CD8-positive, alpha-beta memory T cell (primary cell): ENCODE results near the gene VAMP4. TPM values are rescaled to one million over a fixed set of nuclear protein-coding genes. Genes with fewer than 3 reads are reported as not detected.
"Not testable (repeated sequence)": the region's sequence is repeated elsewhere in the genome, so short reads cannot be mapped to it uniquely, and the experiment has no call there.

ENCODE experiments used
- CTCF ChIA-PET: fragments of 350-600 bp; sonication (Branson Sonifier 250); formaldehyde crosslinking; loops from one replicate; lab custom pipeline; 2021; ENCODE audit warnings: antibody characterized with exemption; lab: Charles Lee
- POLR2A ChIA-PET: fragments of 350-600 bp; sonication (Branson Sonifier 250); formaldehyde crosslinking; loops from one replicate; lab custom pipeline; 2021; ENCODE audit warnings: antibody characterized with exemption; lab: Charles Lee
- DNase-seq, 5 donors: peaks; one replicate each; pipeline versions ENCODE4 v3.0.0 to v3.0.0-alpha.2; 2020 to 2022; ENCODE audit warnings: mixed read lengths in 1 of 5
- H3K27ac ChIP-seq: one replicate; pipeline ENCODE4 v1.7.0; 2013; ENCODE audit warnings: low read depth, mild to moderate bottlenecking, low read length, moderate library complexity
- H3K27me3 ChIP-seq: 2 replicates; pipeline ENCODE4 v1.7.0; 2013; ENCODE audit warnings: low read length, mild to moderate bottlenecking; ENCODE audit not compliant: insufficient read depth, poor library complexity, severe bottlenecking
- H3K36me3 ChIP-seq: 2 replicates; pipeline ENCODE4 v1.7.0; 2013; ENCODE audit warnings: mild to moderate bottlenecking, low read length, moderate library complexity; ENCODE audit not compliant: insufficient read depth
- H3K4me1 ChIP-seq: 2 replicates; pipeline ENCODE4 v1.7.0; 2013; ENCODE audit warnings: mild to moderate bottlenecking, low read length, moderate library complexity; ENCODE audit not compliant: insufficient read depth
- H3K4me3 ChIP-seq: 2 replicates; pipeline ENCODE4 v1.7.0; 2013; ENCODE audit warnings: mild to moderate bottlenecking, low read length
- H3K9me3 ChIP-seq: 2 replicates; pipeline ENCODE4 v1.7.0; 2013; ENCODE audit warnings: mild to moderate bottlenecking, low read length
- H3K27ac Mint-ChIP-seq, 8 donors: one replicate each; pipeline ENCODE4 v1.8.0; 2020 to 2021; ENCODE audit warnings: mixed read lengths in 8 of 8, mild to moderate bottlenecking in 6 of 8, inconsistent platforms in 3 of 8, moderate library complexity in 3 of 8
- H3K27me3 Mint-ChIP-seq, 2 donors: one replicate each; pipeline ENCODE4 v1.8.0; 2020 to 2021; ENCODE audit warnings: mixed read lengths in 2 of 2, mild to moderate bottlenecking in 1 of 2, moderate library complexity in 1 of 2
- H3K36me3 Mint-ChIP-seq, 3 donors: one replicate each; pipeline ENCODE4 v1.8.0; 2020 to 2021; ENCODE audit warnings: mixed read lengths in 3 of 3, inconsistent platforms in 1 of 3, mild to moderate bottlenecking in 1 of 3
- H3K4me1 Mint-ChIP-seq, 3 donors: one replicate each; pipeline ENCODE4 v1.8.0; 2020 to 2021; ENCODE audit warnings: mixed read lengths in 3 of 3, inconsistent platforms in 1 of 3, mild to moderate bottlenecking in 1 of 3
- H3K4me3 Mint-ChIP-seq, 7 donors: one replicate each; pipeline ENCODE4 v1.8.0; 2020 to 2021; ENCODE audit warnings: mixed read lengths in 7 of 7, mild to moderate bottlenecking in 6 of 7, moderate library complexity in 4 of 7, inconsistent platforms in 2 of 7
- H3K9me3 Mint-ChIP-seq, 5 donors: one replicate each; pipeline ENCODE4 v1.8.0; 2020 to 2022; ENCODE audit warnings: mixed read lengths in 5 of 5, mild to moderate bottlenecking in 3 of 5, moderate library complexity in 2 of 5, inconsistent platforms in 1 of 5
- polyA plus RNA-seq: library from polyadenylated mRNA; unstranded; fragments of 300-500 nt; fragmentation: Illumina TruSeq; gene quantifications from one replicate; pipeline ENCODE4 v1.2.3, GENCODE V29; 2021
- total RNA-seq, 2 experiments: library from RNA; stranded (reverse); gene quantifications; one replicate each; pipeline ENCODE4 v1.2.3, GENCODE V29; 2021

VAMP4 gene
- total and polyA plus RNA-seq, 3 experiments from 2014 or later = 7.3 to 22.2 (median 7.7) TPM

DNA sequence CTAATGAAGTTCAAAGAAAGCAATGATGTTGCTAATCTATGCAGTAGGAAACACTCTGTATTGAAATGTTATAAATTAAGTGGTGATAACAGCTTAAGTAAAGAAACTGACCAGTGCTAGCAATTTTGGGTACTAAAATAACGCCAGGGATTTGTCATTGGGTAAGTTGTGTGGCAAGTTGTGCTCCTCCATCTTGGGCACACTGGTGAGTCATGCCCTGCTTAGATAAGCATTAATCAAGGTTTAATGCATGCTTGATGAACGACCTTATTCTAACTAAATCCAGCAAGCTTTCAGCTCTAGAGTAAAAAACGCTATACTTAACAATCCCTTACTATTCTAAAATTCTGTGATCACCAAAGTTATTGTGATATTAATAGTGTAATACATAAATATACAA, 25.2 kb downstream of the VAMP4 start:
- Mint-ChIP-seq H3K9me3 (peaks cover 0 to 3% (median 0%) of the 10 kb centered on the region in 5 donors), H3K4me1 (peaks cover 18 to 42% (median 32%) of the 10 kb centered on the region in 3 donors), H3K27ac (no peak overlapping the region), H3K27me3 (no peaks in the 10 kb centered on the region), H3K36me3 (peaks cover 12 to 61% (median 18%) of the 10 kb centered on the region in 3 donors), H3K4me3 (no peak overlapping the region)
- DNase-seq = no peak
- ChIA-PET POLR2A (no interaction called here), CTCF (interaction anchor here (1.4 kb wide), 1 partner anchor 13 kb away, joined by 3 read pairs; no protein-coding TSS in a partner anchor)
- Histone ChIP-seq H3K4me1 (no peaks in the 10 kb centered on the region), H3K36me3 (peaks cover 4% of the 10 kb centered on the region), H3K27me3 (no peaks in the 10 kb centered on the region), H3K9me3 (no peaks in the 10 kb centered on the region), H3K4me3 (no peak overlapping the region), H3K27ac (no peak overlapping the region)

DNA sequence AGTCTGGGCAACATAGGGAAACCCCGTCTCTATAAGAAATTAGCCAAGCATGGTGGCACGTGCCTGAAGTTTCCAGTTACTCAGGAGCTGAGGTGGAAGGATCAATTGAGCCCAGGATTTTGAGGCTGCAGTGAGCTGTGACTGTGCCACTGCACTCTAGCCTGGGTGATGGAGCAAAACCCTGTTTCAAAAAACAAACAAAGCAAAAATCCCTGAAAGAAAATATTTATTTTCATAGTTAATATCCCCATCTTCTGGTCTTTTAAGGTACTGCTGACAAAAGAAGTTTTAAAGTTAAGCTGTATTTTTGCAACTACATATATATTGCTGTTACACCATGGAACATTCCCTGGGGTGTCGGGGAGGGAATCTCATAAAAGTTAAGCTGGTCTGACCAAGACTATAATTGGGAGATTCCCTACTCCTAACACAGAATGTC, 26.0 kb downstream of the VAMP4 start:
- Histone ChIP-seq H3K27ac (no peak overlapping the region), H3K27me3 (no peaks in the 10 kb centered on the region), H3K9me3 (no peaks in the 10 kb centered on the region), H3K4me1 (no peaks in the 10 kb centered on the region), H3K4me3 (no peak overlapping the region), H3K36me3 (peaks cover 4% of the 10 kb centered on the region)
- POLR2A ChIA-PET = no interaction called here
- Mint-ChIP-seq H3K36me3 (peaks cover 9 to 57% (median 14%) of the 10 kb centered on the region in 3 donors), H3K4me1 (peaks cover 13 to 35% (median 25%) of the 10 kb centered on the region in 3 donors), H3K4me3 (no peak overlapping the region), H3K27me3 (no peaks in the 10 kb centered on the region), H3K27ac (peak overlapping the region in 1 of 8 donors; percentile 54), H3K9me3 (no peaks in the 10 kb centered on the region)
- CTCF ChIA-PET = interaction anchor here (1.4 kb wide), 1 partner anchor 14 kb away, joined by 3 read pairs; no protein-coding TSS in a partner anchor
- no peak for DNase-seq

DNA sequence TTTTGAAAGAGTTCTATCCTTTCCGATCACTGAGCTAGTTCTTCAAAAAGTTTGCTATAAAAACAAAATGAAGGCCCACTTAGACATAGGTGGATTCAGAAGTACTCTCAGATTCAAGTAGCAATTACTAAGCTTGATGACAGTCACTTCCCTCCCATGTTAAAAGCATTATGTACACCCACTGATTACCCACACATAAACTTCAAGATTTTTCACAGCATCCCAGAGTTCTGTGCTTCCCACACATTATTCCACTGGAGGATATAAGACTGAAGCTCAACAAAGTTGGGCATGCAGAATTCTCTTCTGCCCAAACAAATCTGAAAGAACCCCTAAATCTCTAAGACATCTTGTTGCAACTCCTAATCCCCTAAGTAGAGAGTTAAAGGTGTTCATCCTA, 29.5 kb downstream of the VAMP4 start:
- ChIA-PET POLR2A (no interaction called here), CTCF (no interaction called here)
- Histone ChIP-seq H3K27ac (no peak overlapping the region), H3K4me3 (no peak overlapping the region), H3K9me3 (no peaks in the 10 kb centered on the region), H3K4me1 (no peaks in the 10 kb centered on the region), H3K36me3 (peaks cover 11% of the 10 kb centered on the region), H3K27me3 (no peaks in the 10 kb centered on the region)
- H3K4me3 Mint-ChIP-seq = no peak overlapping the region
- no peaks in the 10 kb centered on the region for H3K9me3 Mint-ChIP-seq
- peaks cover 5 to 62% (median 17%) of the 10 kb centered on the region in 3 donors for H3K36me3 Mint-ChIP-seq
- DNase-seq = no peak
- H3K27me3 Mint-ChIP-seq = no peaks in the 10 kb centered on the region
- H3K27ac Mint-ChIP-seq = peak overlapping the region in 2 of 8 donors; percentile 37 to 70
- peaks cover 0 to 8% (median 1%) of the 10 kb centered on the region in 3 donors for H3K4me1 Mint-ChIP-seq

DNA sequence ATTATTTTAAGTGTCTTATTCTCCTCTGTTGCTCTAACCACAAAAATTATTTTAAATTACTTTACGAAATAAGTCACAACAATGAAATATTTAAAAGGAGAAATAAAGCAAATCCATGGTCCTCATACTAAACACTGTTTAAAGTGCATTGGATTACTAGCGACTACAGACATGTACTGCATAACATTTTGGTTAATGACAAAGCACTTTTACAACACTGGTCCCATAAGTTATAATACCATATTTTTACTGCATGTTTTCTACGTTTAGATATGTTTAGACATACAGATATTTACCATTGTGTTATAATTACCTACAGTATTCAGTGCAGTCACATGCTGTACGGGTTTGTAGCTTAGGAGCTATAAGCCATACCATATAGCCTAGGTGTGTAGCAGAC, 30.2 kb downstream of the VAMP4 start:
- Mint-ChIP-seq H3K27ac (no peak overlapping the region), H3K4me1 (peaks cover 0 to 4% (median 0%) of the 10 kb centered on the region in 3 donors), H3K9me3 (no peaks in the 10 kb centered on the region), H3K4me3 (no peak overlapping the region), H3K27me3 (no peaks in the 10 kb centered on the region), H3K36me3 (peaks cover 11 to 62% (median 18%) of the 10 kb centered on the region in 3 donors)
- Histone ChIP-seq H3K9me3 (no peaks in the 10 kb centered on the region), H3K27me3 (no peaks in the 10 kb centered on the region), H3K36me3 (peaks cover 11% of the 10 kb centered on the region), H3K4me3 (no peak overlapping the region), H3K27ac (no peak overlapping the region), H3K4me1 (no peaks in the 10 kb centered on the region)
- POLR2A ChIA-PET = no interaction called here
- CTCF ChIA-PET = no interaction called here
- no peak for DNase-seq

DNA sequence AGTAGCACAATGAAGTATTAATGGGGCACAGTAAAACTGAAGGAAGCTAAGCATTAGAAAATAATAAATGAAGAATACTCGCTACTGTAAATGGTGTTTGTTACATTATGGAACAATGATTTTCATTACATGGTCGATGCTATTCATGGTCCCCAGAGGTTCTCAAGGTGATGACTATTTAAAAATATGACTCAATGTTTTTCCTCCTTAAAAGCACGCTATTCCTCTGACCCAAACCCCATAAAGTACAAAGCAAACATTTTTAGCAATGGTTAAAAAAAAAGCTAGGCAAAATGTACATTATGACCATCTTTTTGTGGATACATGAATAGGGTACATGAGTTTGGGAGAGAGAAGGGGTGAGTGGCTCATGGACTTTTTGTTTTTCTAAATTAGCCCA, 34.3 kb downstream of the VAMP4 start:
- Histone ChIP-seq H3K27ac (no peak overlapping the region), H3K36me3 (peaks cover 20% of the 10 kb centered on the region), H3K27me3 (no peaks in the 10 kb centered on the region), H3K4me3 (no peak overlapping the region), H3K4me1 (no peaks in the 10 kb centered on the region), H3K9me3 (no peaks in the 10 kb centered on the region)
- no peaks in the 10 kb centered on the region for H3K27me3 Mint-ChIP-seq
- DNase-seq = no peak
- H3K4me1 Mint-ChIP-seq = peaks cover 0 to 4% (median 0%) of the 10 kb centered on the region in 3 donors
- H3K27ac Mint-ChIP-seq = no peak overlapping the region
- H3K36me3 Mint-ChIP-seq = peaks cover 15 to 67% (median 26%) of the 10 kb centered on the region in 3 donors
- ChIA-PET POLR2A (no interaction called here), CTCF (no interaction called here)
- H3K9me3 Mint-ChIP-seq = no peaks in the 10 kb centered on the region
- no peak overlapping the region for H3K4me3 Mint-ChIP-seq

DNA sequence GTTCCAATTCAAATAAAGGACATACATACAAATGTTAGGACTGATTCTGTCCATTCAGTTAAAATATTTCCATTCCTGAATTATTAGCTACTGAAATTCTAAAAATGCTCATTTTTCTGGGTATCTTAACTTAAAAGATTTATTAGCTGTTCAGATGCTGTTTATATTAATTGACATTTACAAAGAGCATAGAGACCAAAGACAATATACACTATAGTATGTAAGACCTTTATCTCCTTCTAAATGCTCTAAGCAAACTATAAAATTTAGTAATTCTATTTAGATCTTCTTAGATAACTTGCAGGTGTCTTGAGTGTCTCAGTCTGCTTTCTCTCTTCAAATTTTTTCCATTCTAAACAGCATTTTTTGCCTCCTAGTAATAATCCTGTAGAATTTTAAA, 39.3 kb downstream of the VAMP4 start:
- no peak overlapping the region for H3K27ac ChIP-seq
- H3K4me1 ChIP-seq = no peaks in the 10 kb centered on the region
- ChIA-PET POLR2A (no interaction called here), CTCF (no interaction called here)
- H3K27ac Mint-ChIP-seq = peak overlapping the region in 1 of 8 donors; percentile 50
- peaks cover 28 to 75% (median 32%) of the 10 kb centered on the region in 3 donors for H3K36me3 Mint-ChIP-seq
- no peak overlapping the region for H3K4me3 ChIP-seq
- H3K4me3 Mint-ChIP-seq = no peak overlapping the region
- no peaks in the 10 kb centered on the region for H3K27me3 Mint-ChIP-seq
- H3K27me3 ChIP-seq = no peaks in the 10 kb centered on the region
- H3K4me1 Mint-ChIP-seq = no peaks in the 10 kb centered on the region
- H3K36me3 ChIP-seq = peaks cover 19% of the 10 kb centered on the region
- no peaks in the 10 kb centered on the region for H3K9me3 ChIP-seq
- no peak for DNase-seq
- H3K9me3 Mint-ChIP-seq = no peaks in the 10 kb centered on the region

DNA sequence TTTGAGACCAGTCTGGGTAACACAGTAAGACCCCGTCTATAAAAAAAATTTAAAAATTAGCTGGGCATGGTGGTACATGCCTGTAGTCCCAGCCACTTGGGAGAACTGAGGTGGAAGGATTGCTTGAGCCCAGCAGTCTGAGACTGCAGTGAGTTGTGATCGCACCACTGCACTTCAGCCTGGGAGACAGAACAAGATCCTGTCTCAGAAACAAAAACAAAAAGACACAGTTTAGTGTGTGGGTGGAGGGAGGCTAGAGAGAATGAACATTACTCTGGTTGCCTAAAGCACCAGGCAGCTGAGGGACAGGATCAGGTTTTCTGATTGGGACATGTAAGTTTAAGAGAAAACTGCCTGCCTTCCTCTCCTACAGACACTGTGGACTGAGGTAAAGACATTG, 42.3 kb downstream of the VAMP4 start:
- DNase-seq = no peak
- no peak overlapping the region for H3K27ac ChIP-seq
- ChIA-PET CTCF (no interaction called here), POLR2A (no interaction called here)
- H3K9me3 ChIP-seq = no peaks in the 10 kb centered on the region
- H3K36me3 Mint-ChIP-seq = peaks cover 27 to 53% (median 36%) of the 10 kb centered on the region in 3 donors
- H3K27ac Mint-ChIP-seq = peak overlapping the region in 1 of 8 donors; percentile 36
- peaks cover 0 to 11% (median 9%) of the 10 kb centered on the region in 5 donors for H3K9me3 Mint-ChIP-seq
- peaks cover 10% of the 10 kb centered on the region for H3K36me3 ChIP-seq
- H3K4me3 ChIP-seq = no peak overlapping the region
- no peaks in the 10 kb centered on the region for H3K27me3 ChIP-seq
- H3K27me3 Mint-ChIP-seq = peaks cover 0 to 3% of the 10 kb centered on the region in 2 donors
- H3K4me1 Mint-ChIP-seq = no peaks in the 10 kb centered on the region
- H3K4me3 Mint-ChIP-seq = no peak overlapping the region
- no peaks in the 10 kb centered on the region for H3K4me1 ChIP-seq

DNA sequence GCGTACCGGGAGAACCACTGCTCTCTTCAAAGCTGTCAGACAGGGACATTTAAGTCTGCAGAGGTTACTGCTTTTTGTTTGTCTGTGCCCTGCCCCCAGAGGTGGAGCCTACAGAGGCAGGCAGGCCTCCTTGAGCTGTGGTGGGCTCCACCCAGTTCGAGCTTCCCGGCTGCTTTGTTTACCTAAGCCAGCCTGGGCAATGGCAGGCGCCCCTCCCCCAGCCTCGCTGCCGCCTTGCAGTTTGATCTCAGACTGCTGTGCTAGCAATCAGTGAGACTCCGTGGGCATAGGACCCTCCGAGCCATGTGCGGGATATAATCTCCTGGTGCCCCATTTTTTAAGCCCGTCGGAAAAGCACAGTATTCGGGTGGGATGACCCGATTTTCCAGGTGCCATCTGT, 46.1 kb downstream of the VAMP4 start:
- H3K4me3 ChIP-seq, DNase-seq, POLR2A ChIA-PET, H3K4me1 ChIP-seq, H3K4me1 Mint-ChIP-seq, H3K27me3 ChIP-seq, H3K9me3 ChIP-seq, H3K36me3 ChIP-seq, H3K27ac ChIP-seq, CTCF ChIA-PET, H3K27me3 Mint-ChIP-seq, H3K27ac Mint-ChIP-seq, H3K4me3 Mint-ChIP-seq: not testable (repeated sequence)
- H3K36me3 Mint-ChIP-seq = peaks cover 17 to 29% (median 22%) of the 10 kb centered on the region in 3 donors
- peaks cover 0 to 24% (median 15%) of the 10 kb centered on the region in 5 donors for H3K9me3 Mint-ChIP-seq
